ENCODE data around the gene ZNF304.

DNA sequence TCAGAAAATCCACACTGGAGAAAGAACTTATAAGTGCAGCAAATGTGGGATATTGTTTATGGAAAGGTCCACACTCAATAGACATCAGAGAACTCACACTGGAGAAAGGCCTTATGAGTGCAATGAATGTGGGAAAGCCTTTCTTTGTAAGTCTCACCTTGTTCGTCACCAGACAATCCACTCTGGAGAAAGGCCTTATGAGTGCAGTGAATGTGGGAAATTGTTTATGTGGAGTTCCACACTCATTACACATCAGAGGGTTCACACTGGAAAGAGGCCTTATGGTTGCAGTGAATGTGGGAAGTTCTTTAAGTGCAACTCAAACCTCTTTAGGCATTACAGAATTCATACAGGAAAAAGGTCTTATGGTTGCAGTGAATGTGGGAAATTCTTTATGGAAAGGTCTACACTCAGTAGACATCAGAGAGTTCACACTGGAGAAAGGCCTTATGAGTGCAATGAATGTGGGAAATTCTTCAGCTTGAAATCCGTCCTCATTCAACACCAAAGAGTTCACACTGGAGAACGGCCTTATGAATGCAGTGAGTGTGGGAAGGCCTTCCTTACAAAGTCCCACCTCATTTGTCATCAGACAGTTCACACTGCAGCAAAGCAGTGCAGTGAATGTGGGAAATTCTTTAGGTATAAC, 26.6 kb downstream of the ZNF304 start:
- TF ChIP-seq YY1 (IDR thresholded peaks at IDR 0.05; ENCODE audit: insufficient read depth, insufficient read length) = no peak
- peak; percentile 43; the same call in 1 of the 2 replicates for TF ChIP-seq ZNF274 (IDR thresholded peaks at IDR 0.05; ENCODE audit: low read depth, low read length)
